ENCODE measurements around the gene IL10.
"Not testable (repeated sequence)": the region's sequence is repeated elsewhere in the genome, so short reads cannot be mapped to it uniquely, and the experiment has no call there.

The IL10 gene

DNA sequence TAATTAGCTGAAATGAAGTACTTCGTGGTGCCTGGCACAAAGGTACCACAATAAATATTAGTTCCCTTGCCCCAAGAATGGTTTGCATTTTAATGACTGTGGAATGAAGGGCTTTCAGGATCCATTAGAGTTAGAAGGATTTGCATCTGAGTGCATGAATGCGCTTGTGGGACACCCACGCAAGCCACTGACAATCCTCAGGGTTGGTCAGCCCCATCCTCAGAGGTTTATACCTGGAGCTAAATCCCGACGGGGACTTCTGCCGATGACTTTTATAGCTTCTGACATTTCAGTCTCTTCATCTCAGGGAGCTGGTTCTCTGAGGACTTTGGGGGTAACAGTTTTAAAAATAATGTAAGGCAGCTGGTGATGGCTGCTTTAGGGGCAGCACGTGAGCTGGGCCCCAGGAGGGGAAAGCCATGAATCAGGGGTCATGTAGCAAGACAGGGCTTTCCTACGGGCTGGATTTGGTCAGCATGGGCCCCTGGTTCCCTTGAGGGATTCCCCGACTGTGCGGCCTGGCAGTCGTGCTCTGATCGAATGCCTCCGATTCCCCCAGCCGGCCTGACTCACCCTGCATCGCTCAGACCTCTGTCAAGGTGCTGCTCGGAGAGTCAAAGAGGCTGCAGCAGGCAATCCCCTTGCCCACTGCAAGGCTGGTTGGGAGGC is 20.8 kb upstream of the IL10 start:
- no peak for DNase-seq

DNA sequence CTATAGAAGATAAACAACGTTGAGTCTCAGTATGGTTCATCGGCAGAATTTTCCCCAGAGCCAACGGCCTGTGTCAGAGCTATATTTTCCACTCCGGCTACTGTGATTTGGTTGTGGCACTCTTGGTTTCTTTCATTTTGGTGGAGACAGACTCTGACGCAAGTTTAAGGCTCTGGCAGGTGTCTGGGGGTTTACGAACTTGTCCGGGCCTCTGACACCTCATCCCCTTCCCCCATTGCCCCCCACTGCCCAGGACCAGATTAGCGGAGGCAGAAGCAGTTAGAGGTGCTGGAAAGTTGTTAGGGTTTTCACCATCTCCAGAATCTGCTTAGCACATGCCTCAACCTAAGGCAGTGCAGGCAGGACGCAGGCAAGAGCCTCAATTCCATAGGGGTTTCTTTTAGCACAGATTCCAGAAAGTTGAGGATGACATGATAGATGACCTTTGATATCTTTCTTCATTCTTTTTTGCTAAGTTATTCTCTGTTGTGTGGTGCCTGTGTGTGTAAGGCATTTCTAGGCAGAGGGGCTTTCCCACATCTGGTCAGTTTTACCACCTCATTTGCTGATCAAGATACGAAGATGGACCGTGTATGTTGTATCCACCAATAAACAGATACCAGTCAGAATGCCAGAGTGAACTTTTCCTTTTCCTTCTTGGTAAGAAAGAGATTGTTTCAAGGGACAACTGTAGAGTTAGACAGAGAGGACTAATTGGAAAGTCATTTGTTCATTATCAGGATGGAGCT is 18.4 kb upstream of the IL10 start:
- DNase-seq: no peak

DNA sequence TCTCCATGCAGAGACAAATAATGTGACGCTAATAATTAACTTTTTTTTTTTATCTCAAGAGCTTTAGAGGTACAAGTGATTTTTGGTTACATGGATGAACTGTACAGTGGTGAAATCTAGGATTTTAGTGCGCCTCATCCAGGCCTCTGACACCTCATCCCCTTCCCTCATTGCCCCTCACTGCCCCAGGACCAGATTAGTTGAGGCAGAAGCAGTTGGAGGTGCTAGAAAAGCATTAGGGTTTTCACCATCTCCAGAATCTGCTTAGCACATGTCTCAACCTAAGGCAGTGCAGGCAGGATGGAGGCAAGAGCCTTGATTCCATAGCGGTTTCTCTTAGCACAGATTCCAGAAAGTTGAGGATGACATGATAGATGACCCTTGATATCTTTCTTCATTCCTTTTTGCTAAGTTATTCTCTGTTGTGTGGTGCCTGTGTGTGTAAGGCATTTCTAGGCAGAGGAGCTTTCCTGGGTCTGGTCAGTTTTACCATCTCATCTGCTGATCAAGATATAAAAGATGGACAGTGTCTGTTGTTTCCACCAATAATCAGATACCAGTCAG is 16.3 kb upstream of the IL10 start:
- no peak for DNase-seq

DNA sequence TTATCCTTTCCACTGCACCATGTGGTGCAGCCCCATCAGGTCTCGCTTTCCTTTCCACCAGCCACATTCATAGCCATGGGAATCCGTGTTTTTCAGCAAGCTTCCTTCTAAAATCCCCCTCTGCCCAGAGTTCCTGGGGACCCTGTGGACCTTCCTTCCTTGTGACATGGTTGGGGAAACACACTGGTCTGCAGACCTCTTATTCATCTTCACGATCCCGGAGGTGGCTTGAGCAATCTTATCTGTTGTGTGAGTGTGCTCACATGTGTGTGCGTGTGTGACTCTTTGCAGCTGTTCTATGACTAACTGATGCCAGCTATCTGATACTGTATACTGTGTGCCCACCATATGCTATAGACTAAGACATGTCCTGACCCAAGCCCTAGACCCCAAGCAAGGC is 15.6 kb upstream of the IL10 start:
- DNase-seq: no peak

DNA sequence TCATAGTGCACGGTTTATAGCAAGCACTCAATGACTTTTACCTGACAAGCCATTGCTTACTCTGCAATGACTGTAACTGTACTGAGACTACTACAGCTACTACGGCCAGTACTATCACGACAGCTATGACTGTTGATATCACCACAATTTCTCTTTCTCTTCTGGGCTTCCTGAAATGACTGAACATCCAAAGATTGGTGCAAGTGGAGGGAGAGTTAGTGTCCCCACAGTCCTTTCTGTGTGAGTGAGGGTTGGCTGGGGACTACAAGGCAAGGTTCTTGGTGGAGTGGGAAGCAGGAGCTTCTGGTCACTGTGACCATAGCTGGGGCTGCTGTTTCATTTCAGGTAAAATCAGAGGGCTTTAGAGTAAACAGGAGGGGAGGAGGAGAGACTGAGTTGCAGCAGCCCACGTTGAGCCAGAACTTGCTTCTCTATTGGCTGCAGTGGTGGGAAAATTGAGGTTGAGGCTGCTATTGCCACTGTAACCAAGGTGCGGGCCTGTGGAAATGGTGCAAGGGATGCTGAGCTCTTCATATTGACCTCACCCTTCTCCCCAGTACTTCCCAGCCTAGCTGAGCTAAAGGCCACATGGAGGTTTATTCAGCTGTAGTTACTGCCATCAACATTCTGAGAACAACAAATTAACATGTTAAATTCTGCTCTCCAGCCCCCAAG is 14.1 kb upstream of the IL10 start:
- DNase-seq: no peak

DNA sequence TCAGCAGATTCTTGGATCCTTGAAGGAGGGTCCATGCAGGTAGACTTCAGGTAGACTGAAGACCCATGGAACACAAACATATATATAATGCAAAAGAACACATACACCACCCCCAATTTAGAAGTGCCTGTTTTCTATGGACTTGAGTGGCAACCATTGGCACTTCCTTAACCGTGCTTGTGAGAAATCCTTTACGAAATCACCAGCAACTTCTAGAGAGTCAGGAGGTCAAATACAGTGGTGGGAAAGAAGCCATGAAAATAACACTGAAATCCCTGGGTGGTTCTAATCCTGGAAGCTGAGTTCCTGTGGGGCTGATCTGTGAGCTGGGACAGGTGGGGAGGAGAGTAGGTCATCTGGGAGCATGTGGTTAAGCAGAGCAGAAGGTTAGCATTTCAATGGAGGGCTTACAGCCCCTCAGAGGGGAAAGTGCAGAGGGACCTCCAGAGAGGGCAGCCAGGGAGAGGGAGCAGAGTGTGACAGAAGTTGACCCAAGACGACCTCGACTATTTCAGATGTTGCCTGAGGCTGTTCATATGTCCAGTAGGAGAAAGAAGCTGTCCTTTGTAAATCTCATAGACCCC is 13.0 kb upstream of the IL10 start:
- no peak for DNase-seq

DNA sequence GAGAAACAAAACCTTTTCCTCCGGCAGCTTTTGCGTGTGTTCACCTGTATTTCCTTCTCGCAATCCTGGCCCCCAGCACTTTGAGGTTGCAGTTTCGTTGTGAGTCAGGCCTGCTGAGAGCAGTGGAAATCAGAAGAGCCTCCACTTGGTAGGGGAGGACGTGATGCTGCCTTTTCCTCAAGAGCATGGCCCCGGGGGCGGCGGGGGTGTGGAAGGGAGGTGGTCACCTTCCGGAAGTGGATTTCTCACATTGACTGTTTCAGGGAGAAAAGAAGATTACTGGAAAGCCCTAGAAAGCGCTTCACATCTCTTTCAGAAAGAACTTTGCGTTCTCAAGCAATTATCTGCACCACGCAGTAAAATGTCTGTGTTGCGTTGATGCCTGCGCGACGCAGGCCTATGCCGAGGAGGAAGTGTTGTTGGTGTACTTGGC is 12.2 kb upstream of the IL10 start:
- no peak for DNase-seq

DNA sequence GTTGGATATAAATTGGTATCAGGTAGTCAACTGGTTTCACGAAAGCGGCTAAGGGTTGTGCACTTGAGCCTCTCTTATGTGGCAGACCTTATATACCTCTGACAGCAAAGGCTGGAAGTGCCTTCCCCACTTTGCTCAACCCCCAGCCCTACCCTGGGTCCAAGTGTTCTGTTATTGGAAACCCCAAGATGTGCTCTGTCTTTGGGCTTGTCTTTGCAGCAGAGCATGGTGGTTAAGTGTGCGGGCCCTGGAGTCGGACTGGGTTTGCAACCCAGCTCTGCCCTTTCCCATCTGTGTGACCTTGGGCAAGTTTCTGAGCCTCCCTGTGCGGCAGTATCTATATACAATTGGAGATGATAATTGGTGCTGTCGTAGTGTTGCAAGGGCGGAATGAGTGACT is 11.2 kb upstream of the IL10 start:
- DNase-seq: no peak

DNA sequence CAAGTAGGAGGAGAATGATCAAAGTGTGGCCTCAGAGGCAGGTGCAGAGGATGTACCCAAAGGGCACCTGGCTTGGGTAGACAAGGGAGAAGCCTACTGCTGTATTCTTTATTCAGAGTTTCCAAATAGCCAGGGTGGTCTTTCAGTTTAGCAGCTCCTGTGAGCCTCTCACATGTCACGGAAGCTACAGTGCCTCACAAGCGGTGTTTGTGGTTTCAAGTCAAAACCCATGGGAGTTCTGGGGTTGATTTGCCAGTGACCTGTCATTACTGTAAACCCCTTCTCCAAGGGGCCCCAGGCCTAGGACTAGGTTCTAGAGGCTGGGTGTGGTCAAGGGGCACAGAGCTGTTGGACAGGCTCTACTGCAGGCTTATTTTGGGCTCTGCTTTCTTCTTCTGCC is 10.2 kb upstream of the IL10 start:
- no peak for DNase-seq

DNA sequence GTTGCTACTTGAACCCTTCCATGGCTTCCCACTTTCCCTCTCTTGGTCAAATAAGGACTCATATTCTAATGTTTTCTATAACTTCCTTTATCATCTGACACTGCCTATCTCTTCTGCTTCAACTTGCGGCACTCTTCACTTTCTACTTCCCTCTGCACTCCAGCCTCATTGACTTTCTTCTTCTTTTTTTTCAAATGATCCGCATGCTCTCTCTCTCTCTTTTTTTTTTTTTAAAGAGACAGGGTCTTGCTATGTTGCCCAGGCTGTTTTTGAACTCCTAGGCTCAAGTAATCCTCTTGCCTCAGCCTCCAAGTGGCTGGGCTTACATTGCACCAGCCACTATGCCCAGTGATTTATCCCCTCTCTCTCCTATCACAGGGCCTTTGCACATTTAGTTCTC is 7.3 kb upstream of the IL10 start:
- no peak for DNase-seq

DNA sequence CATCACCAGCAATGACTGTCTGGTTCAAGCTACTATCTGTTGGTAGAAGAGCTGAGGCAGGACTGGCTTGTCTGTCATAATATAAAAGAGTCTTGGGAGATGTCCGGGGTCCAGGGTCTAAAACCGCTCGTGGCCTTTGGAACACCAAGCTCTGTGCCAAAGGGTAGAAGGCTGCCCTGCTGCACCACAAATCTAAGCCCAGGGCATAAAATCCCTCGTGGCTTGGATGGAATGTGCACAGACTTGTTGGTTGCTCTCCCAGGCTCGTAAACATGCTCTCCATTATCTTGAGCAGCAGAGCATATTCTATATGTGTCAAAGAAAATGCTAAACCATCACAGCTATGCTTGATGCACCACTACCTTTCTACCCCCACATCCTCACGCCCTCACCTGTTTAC is 6.6 kb upstream of the IL10 start:
- DNase-seq: not testable (repeated sequence)

DNA sequence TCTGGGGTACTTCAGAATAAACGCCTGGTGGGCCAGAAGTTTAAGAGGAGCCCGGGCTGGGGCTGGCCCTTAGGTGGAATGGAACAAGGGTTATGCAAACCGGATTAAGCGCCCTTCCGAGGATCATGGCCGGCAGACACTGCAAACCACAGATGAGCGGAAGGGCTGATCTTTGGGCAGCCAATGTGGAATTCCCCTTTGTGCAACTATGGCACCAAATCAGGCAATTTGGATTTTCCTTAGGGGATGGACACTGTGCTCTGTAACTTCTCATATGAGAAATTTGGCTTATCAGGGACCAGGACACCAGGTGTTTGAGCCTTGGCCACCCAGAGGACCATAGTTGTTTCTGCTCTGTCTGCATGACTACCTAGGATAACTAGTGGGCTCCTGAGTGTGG is 5.7 kb upstream of the IL10 start:
- DNase-seq: no peak

DNA sequence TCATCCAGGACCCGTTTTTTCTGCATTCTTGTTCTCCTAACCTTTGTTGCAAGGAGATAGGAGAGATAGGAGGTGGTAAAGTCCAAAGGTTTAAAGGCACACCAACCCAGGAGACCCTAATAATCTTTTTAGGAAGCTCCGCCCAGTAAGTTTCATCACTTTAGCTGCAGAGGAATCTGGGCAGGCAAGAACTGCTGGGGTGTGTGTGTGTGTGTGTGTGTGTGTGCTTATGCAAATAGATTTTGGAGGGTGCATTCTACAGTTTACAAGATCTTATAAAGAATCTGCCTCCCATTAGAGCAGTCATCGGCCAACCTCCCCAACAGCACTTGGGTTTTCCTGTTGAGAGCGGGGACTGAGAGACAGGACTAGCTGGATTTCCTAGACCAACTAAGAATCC is 3.9 kb upstream of the IL10 start:
- no peak for DNase-seq

DNA sequence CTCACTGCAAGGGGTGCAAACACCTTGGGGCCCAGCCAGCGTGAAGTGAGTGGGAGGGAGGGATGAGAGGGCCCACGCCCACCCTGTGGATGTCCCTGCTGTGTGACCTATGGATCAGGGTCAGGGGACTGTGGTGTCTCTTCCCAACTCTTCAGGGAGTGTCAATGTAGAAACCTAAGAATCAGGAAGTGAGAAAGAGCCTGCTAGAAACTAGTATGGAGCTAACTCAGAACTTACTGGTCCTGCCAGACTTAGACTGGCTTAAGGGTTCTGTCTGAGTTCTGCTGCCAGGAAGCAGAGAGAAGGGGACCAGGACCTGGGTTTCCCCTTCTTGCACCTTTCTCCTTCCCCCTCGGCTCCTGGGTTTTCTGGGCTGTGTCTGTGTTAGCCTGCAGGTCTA is 1.8 kb upstream of the IL10 start:
- no peak for DNase-seq

DNA sequence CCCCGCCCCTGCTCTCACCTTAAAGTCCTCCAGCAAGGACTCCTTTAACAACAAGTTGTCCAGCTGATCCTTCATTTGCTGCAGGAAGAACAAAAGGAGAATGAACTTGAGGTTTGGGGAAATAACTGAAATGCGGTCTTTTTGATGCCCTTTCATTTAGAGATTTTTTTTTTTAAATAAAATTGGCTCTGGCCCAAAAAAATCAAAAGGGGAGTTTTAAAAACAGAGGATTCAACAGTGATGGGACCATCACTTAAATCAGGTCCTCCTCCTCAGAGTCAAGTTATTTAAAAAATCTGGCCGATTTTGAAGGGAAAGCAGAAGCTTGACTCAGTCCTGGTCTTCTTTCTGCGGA is 979 bp downstream of the IL10 start:
- DNase-seq: no peak

DNA sequence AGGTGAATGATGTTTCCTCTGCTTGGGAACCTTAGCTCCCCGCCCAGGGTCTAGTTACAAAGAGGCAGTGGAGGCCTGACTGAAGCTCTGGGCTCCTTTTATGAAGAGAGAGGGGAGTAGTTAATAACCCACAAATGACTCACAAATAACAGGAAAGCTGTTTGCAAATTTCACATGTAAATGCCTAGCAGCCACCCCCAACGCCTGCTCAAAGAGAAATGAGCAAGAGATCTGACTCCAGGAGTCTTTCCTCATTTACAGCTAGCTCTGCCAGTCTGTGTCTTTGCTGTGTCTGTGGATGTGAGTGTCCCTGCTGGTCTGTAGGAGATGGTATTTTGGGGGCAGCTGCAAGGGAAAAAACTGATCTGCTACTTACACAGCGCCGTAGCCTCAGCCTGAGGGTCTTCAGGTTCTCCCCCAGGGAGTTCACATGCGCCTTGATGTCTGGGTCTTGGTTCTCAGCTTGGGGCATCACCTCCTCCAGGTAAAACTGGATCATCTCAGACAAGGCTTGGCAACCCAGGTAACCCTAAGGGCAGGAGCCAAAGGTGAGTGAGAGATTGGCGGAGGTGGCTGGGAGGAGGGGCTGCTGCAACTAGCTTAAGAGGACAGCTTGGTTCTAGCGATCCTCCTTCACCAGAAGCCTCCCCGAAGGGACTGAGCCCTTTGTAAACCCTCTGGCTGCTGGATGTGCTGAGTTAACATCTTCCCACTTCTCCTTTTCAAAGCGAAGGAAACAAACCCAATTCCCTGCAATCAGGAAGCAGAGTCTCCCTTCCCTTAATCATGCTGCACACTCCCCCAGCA is 1.6 kb downstream of the IL10 start, which contains the start of gene IL19:
Gene IL19 (plus strand): TSS at position 243 of the 807 bp plus-strand sequence. CDS start 65,890 bp downstream, outside the sequence.
- DNase-seq: no peak

DNA sequence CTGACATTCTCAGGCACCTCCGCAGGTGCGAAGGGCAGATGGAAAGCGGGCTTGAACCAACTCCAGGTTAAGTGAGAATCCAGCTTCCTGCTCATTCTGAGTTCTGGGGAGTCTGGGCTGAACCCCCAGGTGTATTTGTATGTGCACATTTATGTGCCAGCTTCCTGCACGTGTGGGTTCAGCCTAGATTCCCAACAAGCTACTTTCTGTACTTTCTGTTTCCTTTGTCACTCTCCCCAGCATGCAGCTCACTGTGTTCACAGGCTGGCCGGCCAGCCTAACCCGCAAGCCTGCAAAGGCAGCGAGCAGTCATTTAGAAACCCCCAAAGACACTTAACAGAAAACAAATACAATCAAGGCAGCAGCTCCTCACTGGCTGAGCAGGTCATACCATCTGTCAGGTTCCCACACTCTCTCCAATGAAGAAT is 3.0 kb downstream of the IL10 start:
- DNase-seq: no peak

DNA sequence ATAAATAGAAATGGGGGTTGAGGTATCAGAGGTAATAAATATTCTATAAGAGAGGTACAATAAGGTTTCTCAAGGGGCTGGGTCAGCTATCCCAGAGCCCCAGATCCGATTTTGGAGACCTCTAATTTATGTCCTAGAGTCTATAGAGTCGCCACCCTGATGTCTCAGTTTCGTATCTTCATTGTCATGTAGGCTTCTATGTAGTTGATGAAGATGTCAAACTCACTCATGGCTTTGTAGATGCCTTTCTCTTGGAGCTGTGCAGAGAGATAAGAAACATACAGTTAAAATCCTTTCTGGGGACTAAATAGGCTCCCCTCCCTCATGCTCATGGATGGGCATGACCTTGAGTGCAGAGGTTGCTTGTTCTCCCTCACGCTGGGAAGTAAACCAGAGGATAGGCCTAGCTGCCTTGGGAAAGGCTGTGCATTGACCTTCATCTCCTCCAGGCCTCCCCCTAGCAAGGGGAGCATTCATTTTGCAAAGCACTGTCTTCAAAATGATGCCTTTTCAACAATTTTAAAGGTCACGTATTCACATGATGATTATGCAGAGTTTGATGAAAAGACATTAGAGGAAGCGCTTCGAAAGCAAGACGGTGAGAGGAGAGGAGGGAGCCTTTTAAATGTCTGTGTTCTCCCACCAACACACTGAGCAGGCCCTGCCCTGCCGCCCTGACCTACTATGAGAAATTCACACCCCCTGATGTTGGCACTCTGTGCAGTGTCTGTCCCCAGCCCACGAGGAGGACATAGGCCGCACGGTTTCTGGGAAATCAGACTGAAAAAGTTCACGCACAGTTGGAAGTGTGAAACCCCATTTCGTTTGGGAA is 3.6 kb downstream of the IL10 start:
- no peak for DNase-seq

DNA sequence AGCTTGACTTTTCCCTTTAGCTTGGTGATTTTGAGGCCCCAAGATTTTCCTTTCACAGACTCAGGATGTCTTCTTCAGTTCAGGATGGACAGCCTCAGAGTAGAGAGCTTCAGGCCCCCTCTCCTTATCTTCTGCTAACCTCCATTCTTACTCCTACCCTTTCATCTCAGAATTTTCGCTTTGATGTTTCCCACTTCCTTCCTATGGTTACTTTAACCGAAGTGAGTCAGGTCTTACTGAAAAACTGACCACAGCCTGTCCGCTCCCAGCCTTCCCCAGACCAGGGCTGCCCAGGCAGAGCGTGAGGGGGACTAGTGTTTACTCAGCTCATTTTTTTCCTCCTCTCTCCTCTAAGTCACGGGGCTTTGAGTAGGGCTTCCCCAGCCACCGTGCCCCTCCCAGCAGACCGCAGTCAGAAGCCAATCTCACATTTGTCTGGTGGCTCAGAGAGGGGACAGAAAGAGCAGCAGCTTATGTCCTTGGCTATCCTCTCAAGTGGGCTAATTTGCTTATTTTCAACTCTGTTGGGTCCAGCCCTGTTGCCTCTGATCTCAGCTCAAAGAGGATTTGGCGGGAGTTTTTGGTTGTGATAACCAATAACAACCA is 5.9 kb downstream of the IL10 start:
- DNase-seq: no peak

DNA sequence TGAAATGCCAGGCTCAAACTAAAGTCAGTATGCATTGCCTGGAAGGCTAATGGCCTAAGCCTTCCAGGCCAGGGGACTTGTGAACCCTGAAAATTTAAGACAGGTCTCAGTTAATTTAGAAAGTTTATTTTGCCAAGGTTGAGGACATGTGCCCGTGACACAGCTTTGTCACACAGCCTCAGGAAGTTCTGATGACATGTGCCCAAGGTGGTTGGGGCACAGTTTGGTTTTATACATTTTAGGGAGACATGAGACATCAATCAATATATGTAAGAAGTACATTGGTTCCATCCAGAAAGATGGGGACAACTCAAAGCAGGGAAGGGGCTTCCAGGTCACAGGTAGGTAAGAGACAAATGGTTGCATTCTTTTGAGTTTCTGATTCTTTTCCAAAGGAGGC is 6.5 kb downstream of the IL10 start:
- DNase-seq: not testable (repeated sequence)

DNA sequence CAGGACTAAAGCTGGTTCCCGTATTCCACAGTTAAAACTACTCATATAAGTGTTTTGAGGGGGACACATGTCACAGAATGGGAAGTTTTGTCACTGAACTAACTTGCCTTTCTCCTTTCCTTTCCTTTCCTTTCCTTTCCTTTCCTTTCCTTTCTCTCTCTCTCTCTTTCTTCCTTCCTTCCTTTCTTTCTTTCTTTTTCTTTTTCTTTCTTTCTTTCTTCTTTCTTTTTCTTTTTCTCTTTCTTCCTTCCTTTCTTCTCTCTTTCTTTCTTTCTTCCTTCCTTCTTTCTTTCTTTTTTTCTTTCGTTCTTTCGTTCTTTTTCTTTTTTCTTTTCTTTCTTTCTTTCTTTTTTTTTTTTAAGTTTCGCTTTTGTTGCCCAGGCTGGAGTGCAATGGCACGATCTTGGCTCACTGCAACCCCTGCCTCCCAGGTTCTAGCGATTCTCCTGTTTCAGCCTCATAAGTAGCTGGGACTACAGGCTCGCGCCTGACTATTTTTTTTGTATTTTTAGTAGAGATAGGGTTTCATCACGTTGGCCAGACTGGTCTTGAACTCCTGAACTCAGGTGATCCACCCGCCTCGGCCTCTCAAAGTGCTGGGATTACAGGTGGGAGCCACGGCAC is 9.4 kb downstream of the IL10 start:
- DNase-seq: not testable (repeated sequence)

Measured in NCI-H1105 treated with DMSO at 0.1 percent for 48 hours (cell line).